Measurements from ENCODE around the gene C2CD3.
A peak's percentile ranks its signal among the peaks of the same experiment; 100 is the strongest.

C2CD3 gene

DNA sequence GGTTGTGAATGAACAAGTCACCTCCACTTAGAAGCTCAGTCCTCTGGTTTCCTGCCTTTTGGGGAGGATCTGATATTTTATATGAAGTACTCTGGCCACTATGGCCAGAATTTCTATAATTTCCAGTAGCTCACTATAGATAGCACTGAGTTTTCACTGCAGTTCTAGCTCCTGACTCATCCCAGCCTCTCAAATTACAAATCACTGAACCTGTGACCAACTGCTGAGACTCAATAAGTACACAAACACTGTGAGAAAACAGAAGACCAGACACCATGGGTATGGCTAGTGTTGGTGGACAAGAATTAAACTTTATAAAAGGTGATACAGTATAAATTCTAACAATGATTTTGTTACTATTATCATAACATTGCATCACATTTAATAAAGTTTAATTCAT is 114.9 kb downstream of the C2CD3 start:
- no peak overlapping the region for H3K4me3 ChIP-seq (ENCODE audit: low read depth, low read length)
- DNase-seq (ENCODE audit: low read depth): peak; percentile 93

DNA sequence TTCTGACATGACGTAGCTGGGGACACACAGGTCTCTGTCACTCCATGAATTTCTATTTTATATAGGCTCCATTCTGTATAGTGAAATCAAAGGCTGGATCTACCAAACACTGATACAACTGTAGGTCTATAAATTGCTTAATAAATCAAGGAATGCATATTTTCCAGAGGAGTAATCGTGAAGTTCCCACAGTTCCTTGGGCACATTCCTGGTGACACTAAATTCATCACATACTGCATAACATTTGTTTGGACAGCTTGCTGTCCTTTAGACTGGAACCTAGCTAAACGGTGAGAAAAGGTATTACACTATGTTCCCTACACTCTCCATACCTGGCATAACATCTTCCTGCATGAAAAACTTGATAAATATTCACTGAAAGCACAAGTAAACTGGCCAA is 120.3 kb downstream of the C2CD3 start:
- no peak overlapping the region for H3K4me3 ChIP-seq (ENCODE audit: low read depth, low read length)
- DNase-seq (ENCODE audit: low read depth): no peak
- TF ChIP-seq, protein P1, sequence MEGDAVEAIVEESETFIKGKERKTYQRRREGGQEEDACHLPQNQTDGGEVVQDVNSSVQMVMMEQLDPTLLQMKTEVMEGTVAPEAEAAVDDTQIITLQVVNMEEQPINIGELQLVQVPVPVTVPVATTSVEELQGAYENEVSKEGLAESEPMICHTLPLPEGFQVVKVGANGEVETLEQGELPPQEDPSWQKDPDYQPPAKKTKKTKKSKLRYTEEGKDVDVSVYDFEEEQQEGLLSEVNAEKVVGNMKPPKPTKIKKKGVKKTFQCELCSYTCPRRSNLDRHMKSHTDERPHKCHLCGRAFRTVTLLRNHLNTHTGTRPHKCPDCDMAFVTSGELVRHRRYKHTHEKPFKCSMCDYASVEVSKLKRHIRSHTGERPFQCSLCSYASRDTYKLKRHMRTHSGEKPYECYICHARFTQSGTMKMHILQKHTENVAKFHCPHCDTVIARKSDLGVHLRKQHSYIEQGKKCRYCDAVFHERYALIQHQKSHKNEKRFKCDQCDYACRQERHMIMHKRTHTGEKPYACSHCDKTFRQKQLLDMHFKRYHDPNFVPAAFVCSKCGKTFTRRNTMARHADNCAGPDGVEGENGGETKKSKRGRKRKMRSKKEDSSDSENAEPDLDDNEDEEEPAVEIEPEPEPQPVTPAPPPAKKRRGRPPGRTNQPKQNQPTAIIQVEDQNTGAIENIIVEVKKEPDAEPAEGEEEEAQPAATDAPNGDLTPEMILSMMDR (conservative IDR thresholded peaks at IDR 0.05; ENCODE audit: low read depth, low read length): no peak

More for the DNA sequence above, 114.9 kb downstream of the C2CD3 start:
- TF ChIP-seq, protein P1 (conservative IDR thresholded peaks at IDR 0.05; ENCODE audit: low read depth, low read length): no peak

DNA sequence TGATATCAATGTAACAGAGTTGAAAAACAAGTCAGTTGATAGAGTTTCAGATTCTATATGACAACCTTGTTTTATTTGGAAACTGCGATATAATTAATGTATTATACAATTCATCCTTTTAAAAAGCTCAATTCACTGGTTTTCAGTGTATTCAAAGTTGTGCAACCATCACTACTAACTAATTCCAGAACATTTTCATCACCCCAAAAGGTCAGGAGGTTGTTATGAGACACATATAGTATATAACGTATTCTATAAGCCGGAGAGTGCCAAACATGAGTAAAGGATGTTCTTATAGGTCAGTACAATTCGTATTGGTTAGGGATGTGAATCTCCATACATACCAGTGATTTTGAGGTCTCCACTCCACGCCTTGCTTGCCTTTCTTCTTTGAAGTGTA is 121.8 kb downstream of the C2CD3 start:
- no peak for DNase-seq (ENCODE audit: low read depth)
- TF ChIP-seq, protein P1 (conservative IDR thresholded peaks at IDR 0.05; ENCODE audit: low read depth, low read length): no peak
- H3K4me3 ChIP-seq (ENCODE audit: low read depth, low read length): no peak overlapping the region

DNA sequence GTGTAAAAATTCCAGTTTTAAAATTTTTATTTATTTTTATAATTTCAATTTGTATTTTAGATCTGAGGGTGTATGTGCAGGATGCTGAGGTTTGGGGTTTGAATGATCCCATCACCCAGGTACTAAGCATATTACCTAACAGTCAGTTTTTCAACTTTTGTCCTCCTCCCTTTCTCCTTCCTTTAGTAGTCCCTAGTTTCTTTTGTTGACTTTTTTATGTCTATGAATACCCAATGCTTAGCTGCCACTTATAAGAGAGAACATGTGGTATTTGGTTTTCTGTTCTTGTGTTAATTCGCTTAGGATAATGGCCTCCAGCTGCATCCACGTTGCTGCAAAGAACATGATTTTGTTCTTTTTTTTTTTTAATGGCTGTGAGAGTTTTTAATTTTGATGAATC is 126.3 kb downstream of the C2CD3 start:
- TF ChIP-seq, protein P1 (conservative IDR thresholded peaks at IDR 0.05; ENCODE audit: low read depth, low read length): no peak
- no peak overlapping the region for H3K4me3 ChIP-seq (ENCODE audit: low read depth, low read length)
- no peak for DNase-seq (ENCODE audit: low read depth)

DNA sequence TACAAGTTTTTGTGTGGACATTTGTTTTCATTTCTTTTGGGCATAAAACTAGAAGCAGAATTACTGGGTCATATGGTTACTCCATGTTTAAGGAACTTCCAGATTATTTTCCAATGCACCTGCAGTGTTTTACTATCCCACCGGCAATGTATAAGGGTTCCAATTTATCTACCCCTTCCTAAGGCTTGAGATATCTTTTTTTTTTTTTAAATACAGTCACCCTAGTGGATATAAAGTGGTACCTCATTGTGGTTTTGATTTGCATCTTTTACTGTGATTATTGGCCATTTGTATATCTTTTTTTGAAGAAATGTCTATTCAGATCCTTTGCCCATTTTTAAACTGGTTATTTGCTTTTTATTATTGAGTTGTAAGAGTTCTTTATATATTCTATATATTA is 127.4 kb downstream of the C2CD3 start:
- DNase-seq (ENCODE audit: low read depth): no peak
- H3K4me3 ChIP-seq (ENCODE audit: low read depth, low read length): no peak overlapping the region
- TF ChIP-seq, protein P1 (conservative IDR thresholded peaks at IDR 0.05; ENCODE audit: low read depth, low read length): no peak

DNA sequence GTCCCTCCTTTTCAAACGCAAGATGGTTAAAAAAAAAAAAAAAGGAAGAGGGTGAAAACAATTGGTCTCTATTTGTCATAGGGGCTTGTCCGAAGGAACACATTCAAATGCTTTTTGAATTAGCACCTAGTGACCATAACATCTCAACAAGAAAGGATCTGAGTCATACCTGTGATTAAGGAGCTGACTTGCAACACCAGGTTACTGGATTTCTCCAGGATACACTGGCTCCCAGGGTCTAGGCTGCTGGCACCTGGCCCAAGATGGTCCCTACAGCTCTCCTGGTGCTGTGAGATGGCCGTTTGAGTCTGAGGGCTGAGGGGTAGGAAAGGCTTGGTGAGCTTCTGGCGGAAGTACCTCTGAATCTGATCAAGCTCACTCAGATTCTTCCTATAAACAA is 133.5 kb downstream of the C2CD3 start:
- DNase-seq (ENCODE audit: low read depth): no peak
- no peak overlapping the region for H3K4me3 ChIP-seq (ENCODE audit: low read depth, low read length)
- TF ChIP-seq, protein P1 (conservative IDR thresholded peaks at IDR 0.05; ENCODE audit: low read depth, low read length): no peak

DNA sequence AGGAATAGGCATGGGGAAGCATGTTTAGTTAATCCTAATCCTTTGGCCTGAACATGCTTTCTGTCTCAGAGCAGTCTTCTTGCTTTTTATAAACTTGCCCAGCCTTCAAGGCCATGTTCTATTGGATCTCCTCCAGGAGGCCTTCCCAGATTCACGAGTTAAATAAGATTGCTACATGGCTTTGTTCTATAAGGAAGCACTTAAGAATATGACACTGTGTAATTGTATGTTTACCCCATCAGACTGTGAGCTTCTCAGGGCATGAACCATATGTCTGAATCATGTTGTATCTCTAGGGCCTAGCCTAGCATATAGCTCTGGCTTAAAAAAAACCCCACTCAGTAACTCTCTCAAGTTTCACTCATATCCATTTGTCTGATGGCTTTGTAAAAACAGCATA is 135.5 kb downstream of the C2CD3 start:
- DNase-seq (ENCODE audit: low read depth): no peak
- H3K4me3 ChIP-seq (ENCODE audit: low read depth, low read length): no peak overlapping the region
- TF ChIP-seq, protein P1 (conservative IDR thresholded peaks at IDR 0.05; ENCODE audit: low read depth, low read length): no peak

Measured in choroid plexus epithelial cell (primary cell).